HG03280 (cell line): ENCODE results near the gene SLC7A8.
A peak's percentile ranks its signal among the peaks of the same experiment; 100 is the strongest.

Source experiments
- ATAC-seq: cut with Tn5 transposase; IDR thresholded peaks from one replicate; pipeline ENCODE4 v1.9.1; 2021; ENCODE audit warnings: mild to moderate bottlenecking, moderate library complexity; ENCODE audit not compliant: unreplicated experiment

SLC7A8 gene

DNA sequence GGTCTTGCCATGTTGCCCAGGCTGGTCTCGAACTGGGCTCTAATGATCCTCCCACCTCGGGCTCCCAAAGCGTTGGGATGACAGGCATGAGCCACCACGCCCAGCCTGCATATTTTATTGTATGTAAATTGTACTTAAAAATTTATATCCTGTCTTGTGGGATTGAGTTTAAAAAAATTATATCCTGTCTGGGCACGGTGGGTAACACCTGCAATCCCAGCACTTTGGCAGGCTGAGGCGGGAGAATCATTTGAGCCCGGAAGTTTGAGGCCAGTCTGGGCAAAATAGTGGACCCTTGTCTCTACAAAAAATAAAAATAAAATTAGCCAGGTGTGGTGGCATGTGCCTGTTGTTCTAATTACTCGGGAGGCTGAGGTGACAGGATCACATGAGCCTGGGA is 50.5 kb downstream of the SLC7A8 start:
- no peak for ATAC-seq

DNA sequence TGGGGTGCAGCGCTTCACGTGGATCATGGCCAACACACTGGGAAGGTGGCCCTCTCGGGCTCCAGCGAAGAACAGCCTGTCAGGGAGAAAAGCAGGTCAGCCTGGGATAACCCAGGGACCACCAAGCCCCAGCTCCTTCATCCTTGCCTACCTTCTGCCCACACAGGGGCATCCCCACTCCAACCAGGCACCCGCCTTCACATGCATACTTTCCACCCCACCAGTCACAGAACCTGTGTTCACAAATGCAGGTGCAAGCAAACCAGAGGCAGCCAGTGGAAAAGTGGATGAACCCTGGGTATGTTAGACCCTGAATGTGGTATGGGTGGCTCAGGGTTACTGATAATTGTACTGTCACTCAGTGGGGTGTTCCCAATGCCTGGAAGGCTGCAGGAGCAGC is 52.0 kb downstream of the SLC7A8 start:
- ATAC-seq: no peak

DNA sequence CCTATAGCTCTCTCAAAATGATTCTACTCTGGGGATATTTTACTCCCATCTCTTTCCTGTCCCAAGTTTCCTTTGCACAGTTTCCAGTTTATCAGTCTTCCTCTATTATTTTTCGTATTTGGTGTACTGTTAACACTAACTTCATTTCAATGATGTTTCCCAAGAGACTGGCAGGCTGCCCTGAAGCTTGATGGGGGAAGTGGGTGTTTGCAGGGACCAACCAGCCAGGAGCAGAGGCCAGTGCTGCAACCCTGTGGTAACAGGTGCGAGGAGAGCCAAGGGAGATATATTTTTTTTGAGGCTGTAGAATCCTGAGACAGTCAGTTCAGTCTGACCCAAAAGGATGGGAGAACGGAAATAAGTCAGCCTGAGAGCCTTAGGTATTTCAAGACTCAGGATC is 52.6 kb downstream of the SLC7A8 start:
- ATAC-seq: no peak

DNA sequence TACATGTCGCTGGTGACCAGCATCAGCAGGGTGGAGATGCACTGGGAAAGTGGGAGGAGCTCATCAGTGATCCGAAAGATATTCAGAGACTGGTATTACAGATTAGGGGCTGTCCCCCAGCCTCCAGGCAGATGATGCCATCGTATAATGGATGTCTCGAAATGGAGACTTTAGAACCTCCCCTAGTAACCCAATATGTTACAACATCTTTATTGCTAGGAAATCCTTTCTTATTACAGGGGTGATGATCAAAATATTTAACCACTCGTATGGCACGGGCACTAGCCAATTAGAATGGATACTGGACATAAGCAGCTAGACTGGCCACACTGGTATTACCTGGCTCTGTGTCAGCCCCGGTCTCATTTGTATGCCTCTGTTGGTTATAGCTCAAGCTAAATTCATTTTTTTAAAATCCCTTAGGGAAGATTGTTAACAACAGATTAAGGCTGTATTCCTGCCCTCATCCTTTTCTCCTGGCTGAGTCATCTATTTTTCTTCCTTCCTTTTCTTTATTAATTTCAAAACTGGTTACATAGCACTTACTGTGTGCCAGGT is 53.6 kb downstream of the SLC7A8 start:
- no peak for ATAC-seq

DNA sequence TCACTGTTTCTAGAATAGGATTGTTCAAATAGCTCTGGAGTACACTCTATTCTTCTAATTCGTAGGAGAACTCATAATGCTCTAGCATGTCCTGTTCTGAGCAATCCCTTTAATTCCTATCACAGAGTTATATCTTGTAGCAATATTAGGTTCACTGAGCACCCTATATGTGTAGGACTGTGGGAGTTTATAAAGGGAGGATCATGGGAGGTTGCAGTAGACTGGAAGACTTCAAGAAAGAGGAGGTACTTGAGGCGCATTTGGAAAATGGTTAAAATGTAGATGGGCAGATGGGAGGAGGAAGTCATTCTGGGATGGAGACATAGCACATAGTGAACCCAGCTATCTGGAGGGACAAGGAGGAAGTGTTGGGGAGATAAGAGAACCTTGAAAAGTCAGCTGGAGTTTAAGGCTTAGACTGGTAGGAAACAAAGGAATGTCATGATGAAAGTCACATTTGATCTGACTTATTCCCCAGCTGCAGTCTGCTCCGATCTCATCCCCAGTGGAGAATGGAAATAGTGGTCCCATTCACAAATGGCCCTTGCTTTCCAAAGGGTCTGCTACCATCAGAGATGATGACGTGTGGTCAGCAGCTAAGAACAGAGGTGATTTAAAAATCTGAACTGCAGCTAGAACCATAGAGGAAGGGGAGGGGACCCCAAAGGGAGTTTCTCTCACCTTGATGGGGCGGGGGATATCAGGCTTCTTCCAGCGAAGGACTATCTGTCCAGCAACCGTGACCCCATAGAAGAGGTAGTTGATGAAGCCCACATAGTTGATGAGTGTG is 54.3 kb downstream of the SLC7A8 start:
- no peak for ATAC-seq

DNA sequence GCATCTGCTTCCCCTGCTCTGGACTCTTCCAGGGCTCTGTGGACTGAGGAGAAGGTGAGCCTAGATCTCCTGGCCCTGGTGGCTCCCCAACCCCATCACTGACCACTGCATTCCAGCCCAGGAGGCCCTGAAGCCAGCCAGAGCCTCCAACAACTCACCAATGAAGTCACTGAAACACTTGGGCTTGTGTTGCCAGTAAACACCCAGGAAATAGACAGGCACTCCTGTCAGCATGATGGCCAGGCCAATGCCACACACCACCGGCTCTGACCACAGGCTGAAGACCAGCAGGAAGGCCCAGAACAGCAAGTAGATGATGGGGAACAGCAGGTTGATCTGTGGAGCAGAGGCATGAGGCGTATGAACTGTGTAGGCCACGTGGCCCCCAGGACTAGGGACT is 55.6 kb downstream of the SLC7A8 start:
- ATAC-seq: no peak

DNA sequence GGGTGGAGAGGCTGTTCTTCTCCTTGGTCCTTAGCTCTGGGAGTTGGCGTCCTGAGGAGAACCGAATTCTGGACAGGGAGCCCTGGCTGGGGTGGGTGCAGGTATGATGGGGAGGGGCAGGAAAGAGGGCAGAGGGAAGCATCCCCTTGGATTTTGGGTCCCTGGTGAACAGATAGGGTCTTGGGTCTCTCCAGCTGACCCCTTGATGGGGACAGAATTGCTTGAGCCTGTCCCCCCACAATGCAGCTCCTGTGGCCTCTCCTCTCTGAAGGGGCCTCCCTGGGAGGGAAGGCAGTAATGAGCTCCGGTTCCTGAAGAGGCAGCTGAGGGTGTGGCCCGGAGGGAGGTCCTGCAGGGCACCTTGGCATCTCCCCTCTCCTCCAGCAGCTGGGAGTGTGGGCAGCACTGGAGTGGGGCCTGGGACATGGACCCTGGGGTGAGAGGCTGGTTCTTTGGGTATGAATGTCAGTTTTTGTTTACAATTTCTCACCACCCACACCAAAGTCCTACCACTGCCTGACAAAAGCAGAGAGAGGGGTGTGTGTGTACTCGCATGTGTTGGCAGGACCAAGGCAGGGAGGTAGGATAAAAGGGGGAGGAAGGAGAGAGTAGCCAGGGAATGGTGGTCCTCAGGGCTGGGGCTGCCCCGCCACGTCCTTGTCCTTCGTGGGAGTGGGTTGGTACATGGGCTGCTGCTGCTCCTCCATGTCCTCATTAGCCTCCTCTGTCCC is 56.7 kb downstream of the SLC7A8 start:
- ATAC-seq: no peak

DNA sequence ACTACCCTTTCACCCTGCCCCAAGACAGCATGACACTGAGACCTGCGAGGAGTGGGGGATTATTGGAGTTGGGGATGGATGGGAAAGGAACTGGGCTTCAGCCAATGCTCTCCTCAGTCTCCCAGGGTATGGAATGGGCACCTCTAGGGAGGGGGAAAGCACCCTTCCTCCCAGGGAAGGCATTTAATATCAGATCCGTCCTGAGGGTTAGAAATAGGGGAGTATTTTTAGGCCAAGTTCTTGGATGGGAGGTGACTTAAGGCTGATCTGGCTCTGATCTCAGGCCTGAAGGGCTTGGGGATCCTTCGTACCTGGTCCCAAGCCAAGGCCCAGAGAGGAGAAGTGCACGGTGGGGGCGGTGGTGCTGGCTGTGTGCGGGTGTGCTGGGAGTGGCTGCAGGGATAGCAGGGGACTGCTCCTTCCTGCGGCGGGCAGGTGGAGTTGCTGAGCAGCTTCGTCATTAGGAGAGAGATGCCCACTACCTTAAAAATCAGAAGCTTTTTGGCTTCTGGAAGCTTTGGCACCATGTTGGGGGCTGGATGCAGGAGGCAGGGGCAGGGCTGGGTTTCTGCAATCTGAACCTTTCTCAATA is 57.4 kb downstream of the SLC7A8 start:
- ATAC-seq: no peak

DNA sequence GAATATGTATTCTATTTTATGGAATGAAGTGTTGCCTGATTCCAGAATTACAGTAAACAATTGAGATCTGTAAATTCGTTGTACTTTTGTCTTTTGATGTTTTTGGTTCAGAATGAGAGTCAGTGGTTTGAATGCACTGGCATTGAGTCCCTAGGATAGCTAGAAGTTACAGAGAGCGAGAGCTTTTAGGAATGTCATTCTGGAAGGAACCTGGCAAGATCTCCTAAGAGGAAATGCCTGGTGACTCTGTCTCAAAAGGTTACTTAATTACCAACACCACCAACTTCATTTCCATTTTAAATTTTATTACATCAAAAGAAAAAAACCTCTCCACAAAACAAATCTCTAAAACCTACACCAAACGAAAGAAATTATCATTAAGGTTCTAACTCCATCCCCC is 58.4 kb downstream of the SLC7A8 start:
- no peak for ATAC-seq

DNA sequence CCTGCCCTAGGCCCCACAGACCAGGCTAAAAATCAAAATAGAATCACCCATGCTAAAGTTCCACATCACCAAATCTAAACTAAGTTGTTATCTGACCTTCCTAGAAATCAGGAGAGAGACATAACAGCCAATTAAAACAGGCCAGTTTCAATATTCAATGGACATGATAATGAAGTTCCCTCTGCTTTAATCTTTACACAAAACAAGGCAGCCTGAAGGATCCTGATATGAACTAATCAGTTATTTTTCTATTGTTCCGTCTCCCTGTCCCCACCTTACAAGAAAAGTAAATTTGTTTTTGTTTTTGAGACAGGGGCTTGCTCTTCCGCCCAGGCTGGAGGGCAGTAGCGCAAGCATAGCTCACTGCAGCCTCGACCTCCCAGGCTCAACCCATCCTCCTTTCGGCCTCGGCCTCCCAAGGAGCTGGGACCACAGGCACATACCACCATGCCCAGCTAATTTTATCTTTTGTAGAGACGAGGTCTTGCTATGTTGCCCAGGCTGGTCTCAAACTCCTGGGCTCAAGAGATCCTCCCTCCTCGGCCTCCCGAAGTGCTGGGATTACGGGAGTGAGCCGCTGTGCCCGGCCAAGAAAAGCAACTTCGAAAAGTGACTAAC is 59.0 kb downstream of the SLC7A8 start:
- ATAC-seq: no peak

DNA sequence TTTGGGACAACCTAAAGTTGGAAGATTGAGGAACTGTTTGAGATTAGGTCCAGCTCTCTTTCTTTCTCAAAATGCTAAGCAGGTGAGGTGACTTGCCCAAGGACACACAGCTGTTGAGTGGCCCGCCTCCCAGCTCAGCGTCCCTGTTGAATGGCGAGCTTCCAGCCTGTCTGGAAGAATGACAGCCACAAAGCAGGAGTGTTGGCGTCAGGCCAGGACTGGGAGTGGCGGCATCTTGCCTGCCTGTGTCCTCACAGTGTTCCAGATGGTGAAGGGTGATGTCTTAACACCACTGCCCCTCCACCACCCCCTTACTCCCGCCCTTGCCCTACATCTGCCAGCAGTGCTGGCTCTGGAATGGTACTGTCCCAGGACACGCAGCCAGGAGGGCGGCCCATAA is 60.0 kb downstream of the SLC7A8 start:
- ATAC-seq: no peak

DNA sequence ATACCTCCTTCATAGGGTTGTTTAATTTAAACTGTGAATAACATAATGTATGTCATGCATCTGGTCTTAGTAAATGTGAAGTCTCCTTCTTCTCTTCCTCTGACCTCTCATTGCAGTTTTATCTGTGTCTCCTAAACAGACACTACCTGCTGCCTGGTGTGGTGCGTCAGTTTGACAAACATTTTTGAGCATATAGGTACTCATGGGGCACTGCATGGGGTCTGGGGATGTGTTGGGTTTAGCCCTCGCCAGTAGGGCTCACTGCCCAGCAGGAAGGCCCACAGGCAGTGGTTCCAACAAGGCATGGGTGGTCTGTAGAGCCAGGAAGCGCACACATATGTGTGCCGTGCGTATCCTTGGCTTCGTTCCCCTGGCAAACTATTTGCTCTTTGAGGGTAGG is 61.4 kb downstream of the SLC7A8 start:
- no peak for ATAC-seq

DNA sequence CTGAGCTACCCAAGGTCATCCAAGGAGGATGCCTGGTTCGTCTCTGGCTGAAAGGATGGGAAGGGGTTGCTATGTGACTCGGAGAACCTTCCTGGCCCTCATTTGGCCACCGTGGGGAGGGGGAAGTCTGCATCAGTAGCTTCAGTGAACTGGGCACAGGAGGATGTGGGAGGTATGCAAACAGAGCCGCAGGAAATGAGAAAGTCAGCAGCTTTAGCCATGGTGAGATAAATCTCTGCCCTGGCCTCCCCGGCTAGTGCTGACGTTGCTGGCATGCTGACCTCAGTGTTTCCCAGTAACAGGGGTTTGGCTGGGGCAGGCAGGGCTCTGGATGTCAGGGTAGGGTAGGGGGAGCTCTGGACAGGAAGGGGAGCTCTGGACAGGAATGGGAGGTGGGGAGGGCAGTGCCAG is 62.1 kb downstream of the SLC7A8 start:
- no peak for ATAC-seq

DNA sequence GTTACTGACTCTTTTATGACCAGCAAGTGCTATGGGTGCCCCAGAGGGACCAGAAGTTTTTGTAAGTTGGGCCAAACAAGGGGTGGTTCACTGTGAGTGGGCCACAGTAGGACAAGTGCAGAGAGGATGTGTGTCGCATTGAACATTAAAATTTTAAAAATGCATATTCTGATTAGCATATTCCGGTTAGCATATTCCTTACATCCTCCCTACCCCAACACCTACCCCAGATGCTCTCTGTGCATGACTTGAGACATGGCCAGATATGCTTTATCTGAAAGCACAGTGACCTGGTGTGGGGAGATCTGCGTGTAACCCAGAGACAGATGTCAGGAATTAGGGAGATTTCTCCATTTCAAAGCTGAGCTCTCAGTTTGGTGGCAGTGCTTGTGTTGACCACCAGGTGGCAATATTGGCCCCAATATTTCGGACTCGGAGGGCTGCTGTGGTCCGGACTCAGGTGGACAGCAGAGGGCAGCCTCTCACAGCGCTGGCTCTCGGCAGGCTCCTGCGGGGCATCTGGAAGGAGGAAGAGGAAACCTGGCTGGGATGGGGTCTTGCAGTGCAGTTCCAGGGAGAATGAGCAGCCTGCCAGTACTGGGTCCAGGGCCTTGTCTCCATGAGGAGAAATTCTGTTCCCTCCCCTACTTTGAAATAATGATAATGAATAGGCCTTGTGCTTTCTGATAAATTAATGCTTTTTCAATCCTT is 62.8 kb downstream of the SLC7A8 start:
- ATAC-seq: peak; percentile 80

DNA sequence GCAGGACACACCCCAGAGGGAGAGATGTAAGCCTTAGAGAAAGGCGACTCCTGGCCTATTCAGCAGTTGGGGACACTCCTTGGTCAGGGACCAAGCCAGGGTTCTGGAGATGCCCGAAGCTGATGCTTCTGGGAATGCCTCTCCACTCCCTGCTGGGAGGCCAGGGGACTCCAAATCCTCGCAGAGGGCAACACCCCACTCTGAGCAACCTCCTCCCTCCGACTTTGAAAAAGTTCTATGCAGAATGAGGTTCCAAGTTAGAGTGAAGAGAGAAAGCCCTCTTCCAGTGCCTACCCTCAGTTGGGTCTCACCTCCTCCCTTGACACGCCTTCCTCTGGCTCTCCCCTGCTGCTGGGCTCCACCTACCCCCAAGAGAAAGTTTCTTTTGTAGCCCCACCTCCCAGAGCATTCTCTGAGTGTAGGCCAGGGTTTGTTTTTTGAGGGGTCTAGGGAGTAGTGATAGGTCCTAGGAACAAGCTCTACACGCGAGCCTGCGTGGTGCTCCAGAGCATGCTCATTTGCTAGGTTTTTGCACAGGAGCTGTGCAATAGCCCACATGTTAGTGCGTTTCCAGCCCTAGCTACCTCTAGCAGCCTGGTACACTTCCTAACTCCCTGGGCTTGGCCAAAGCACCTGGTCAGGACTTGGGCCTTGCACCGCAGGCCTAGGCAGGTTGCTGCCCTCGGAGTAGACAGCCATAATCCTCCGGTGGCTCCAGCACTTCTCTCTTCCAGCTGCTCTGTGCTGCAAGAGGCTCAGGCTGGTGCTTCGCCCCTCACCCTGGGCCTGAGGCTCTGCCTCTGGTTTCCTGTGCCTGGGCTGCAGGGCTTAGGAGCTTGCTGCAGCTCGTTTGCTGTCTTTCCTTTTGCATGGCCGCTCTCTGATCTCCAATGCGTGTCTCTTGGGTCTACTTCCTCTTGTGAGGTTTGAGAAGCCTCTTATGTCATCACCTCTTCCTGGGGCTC is 63.8 kb downstream of the SLC7A8 start:
- no peak for ATAC-seq

DNA sequence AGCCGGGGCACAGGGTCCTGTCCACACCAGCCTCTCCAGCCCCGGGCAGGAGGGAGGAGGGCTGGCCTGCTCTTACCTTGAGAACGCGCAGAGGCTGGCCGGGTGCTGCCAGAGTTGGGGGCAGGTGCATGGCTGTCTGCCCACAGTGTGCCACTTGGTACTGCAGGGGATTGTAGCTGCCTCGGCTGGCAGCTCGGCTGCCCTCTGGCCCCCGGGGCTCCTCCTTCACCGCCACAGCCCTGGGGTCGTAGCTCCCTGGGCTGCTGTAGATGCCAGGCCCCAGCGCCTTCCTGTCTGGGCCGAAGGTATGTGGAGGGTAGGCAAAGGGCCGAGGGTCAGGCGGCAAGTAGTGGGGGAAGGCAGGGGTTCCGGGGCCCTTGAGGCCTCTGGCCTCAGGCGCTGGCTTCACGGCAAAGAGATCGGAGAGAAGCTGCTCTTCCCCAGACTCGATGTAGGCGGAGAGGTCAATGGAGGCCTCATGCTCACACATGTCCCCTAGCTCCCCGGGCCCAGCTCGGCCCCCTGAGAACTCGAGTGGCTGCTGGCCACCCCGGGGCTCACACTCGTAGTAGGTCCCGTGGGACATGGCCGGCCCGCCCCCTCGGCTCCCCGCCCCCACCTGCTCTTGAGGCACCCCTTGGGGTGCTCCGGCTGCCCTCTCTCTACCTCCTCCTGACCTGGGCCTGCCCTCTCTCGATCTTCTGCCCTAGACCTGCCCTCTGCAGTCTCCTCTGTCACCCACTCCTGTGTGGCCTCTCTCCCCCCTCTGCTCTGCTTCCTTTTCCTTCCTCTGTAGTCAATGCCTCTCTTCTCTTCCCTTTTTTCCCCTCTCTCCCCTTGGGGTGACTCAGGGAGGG is 64.7 kb downstream of the SLC7A8 start, which contains the start of gene CEBPE:
TSS of gene CEBPE (minus strand) at position 750 of the 857 bp plus-strand sequence. CDS start at position 586, 164 bp downstream.
- no peak for ATAC-seq

DNA sequence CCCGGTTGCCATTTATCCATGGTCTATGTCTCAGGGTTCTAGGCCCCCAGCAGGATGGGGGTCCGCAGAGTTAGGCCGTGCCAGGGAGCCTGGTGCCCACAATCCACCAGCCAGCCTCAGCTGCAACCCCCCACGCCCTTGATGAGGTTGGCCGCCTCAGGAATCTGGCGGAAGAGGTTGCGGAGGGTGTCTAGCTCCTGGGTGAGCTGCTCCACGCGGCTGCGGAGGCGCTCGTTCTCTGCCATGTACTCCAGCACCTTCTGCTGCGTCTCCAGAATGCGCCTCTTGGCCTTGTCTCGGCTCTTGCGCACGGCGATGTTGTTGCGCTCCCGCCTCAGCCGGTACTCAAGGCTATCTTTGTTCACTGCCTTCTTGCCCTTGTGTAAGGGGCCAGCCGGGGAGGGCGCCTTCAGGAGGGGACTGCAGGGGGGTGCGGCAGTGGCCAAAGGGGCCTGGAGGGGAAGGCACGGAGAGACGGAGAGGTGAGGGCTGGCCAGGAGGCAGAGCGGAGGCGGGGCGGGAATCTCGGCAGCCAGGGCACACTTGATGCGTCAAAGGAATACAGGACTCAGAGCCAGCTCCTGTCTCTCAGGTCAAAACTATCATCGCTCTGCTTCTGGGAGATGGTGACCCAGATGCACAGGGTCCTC is 66.0 kb downstream of the SLC7A8 start:
- ATAC-seq: no peak

DNA sequence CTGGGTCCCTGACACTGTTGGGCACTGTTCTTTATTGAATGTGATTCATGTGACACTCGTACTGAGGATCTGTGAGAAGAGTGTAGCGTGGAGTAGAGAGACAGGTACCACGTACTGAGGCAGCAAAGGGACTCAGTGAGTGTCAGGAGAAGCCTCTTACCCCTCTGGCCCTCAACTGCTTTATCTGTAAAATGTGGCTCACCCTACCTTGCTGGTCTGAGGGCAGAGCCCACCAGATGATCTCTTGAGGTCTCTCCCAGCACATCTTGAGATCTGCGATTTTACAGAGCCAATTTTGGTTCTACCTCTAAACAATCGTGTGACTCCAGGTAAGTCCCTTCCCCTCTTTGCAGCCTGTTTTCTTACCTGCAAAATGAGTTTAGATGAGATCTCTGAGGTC is 67.5 kb downstream of the SLC7A8 start:
- ATAC-seq: no peak
